ENCODE results near the gene LPCAT2.

- no peak for TF ChIP-seq POLR2A (IDR thresholded peaks at IDR 0.05; ENCODE audit: low read depth, low read length)
- no peak for TF ChIP-seq PAX5 (IDR thresholded peaks at IDR 0.05; ENCODE audit: insufficient read depth, low read length, severe bottlenecking)
- TF ChIP-seq POLR2AphosphoS5 (IDR thresholded peaks at IDR 0.05; ENCODE audit: low read depth, low read length): no peak
- TF ChIP-seq TAF1 (IDR thresholded peaks at IDR 0.05; ENCODE audit: low read depth, low read length): no peak
- TF ChIP-seq SPI1 (IDR thresholded peaks at IDR 0.05; ENCODE audit: low read depth, low read length): no peak
These were observed 8.8 kb upstream of the LPCAT2 start for GRCh38 chr16:55499951-55500529.

Data from GM12891 (cell line).